CD4-positive, alpha-beta T cell treated with Interleukin-6 for 4 hours (primary cell): ENCODE data around the gene DIS3L2.
A peak's percentile ranks its signal among the peaks of the same experiment; 100 is the strongest.

Experiments used
- DNase-seq: peaks from one replicate; pipeline ENCODE4 v3.0.0-alpha.2; 2020; ENCODE audit warnings: mixed read lengths

DIS3L2 gene

DNA sequence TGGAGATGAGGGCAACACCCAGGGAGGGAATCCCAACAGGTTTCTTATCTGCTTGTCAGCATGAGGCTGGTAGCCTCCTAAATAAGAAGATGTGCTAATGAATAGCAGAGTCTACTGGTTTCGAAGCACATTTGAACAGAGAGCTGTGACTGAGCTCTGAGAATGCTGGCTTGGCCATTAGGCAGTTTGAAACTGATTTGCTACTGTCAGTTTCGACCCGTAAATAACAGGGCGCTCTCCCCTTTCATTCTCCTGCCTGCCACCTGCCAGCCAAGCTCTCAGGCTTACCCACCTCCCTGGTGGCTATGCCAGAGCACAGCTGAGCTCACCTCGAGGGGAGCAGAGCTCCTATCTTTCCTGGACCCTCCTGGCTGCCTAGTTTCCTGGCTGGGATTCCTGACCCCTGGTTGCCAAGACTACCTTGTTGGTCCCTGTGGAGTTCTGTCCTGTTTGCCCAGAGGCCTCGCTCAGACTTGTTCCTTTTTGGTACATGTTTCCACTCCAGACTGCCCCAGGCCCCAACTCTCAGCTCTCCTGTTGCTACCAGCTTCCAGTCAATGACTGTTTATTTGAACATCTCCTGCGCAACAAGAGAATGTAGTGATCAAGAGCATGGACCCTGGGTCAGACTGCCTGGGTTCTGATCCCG lies 314.7 kb downstream of the DIS3L2 start:
- no peak for DNase-seq

- DNase-seq: no peak
Measured at GRCh38 chr2:232276733-232277313, 315.3 kb downstream of the DIS3L2 start.

DNA sequence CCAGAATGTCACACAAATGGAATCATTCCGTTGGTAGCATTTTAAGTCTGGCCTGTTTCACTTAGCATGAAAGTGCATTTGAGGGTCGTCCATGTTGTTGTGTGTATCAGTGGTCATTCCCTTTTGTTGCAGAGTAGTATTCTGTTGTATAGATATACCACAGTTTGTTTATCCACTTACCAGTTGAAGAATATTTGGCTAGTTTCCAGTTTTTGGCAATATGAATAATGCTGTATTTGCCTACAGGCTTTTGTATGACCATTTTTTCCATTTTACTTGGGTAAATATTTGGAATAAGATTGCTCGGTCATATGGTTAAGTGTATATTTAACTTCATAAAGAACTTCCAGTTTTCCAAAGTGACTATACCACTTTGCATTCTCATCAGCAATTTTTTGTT lies 317.0 kb downstream of the DIS3L2 start:
- DNase-seq: no peak

DNA sequence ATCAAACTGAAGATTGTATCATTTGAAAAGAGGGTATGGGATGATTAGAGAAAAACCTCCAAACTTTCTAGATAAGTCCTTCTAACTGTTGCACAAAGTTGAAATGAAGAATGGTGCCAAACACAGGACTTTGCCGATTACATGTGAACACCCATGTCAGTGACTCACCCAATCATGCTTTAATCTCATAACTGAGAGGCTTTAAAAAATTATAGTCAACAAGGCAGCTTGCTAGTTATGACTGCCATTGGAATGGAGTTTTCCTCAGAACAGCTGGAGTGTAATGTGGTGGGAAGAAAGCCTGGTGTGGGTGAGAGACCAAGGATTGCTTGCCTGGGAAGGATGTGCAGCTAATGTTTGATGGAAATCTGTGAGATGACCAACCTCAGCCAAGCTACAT lies 318.8 kb downstream of the DIS3L2 start:
- DNase-seq: no peak

- DNase-seq: no peak
Measured at GRCh38 chr2:232281858-232282507, 320.5 kb downstream of the DIS3L2 start.

- DNase-seq: no peak
Measured at GRCh38 chr2:232282508-232283055, 321.1 kb downstream of the DIS3L2 start.

DNA sequence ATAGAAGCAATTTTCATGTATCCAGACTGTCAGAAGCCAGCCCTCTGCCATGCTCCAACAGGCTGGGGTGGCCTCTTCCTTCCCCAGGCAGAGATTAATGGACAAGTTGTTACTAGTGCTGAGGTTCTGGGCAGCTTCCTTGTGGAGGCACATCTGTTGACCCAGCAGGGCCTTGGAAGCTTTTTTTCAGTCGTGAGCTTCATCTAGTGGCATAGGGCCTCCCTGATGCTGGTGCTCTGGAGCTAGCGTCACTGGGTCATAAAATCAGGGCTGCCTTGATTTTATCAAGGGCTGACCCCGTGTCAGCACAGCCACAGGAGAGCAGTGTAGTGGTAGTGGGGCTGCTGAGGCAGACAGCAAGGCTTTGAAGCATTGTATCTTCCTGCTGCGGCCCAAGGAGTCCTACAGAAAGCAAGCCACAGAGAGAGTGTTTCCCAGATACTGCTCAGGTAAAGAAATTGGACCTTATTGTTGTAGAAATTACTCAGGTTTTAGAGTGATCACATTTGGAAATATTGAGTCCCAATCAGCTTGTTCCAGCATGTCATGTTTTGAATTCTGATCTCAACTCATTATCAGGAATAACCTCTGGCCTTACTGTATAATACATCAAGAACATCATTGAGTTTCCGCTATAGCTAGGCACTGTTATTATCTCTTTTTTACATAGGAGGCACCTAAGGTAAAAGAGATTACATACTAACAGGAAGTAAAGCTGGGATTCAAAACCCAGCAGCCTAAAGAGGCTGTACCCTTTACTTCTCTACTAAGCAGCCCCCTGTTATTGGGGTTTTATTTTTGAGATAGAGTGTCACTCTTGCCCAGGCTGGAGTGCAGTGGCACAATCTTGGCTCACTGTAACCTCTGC lies 324.7 kb downstream of the DIS3L2 start:
- DNase-seq: no peak

DNA sequence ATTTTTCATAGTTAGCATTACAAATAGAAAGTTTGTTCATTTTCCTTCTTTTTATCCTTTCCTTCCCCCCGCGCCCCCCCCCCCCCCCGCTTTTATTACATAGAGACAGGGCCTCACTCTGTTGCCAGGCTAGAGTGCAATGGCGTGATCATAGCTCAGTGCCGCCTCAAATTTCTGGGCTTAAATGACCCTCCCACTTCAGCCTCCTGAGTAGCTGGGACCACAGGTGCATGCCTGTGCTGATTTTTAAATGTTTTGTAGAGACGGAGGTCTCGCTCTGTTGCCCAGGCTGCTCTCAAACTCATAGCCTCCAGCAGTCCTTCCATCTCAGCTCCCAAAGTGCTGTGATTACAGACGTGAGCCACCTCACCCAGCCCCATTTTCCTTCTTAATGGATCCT lies 325.8 kb downstream of the DIS3L2 start:
- DNase-seq: no peak

- no peak for DNase-seq
Measured at GRCh38 chr2:232288489-232289030, 327.0 kb downstream of the DIS3L2 start.

DNA sequence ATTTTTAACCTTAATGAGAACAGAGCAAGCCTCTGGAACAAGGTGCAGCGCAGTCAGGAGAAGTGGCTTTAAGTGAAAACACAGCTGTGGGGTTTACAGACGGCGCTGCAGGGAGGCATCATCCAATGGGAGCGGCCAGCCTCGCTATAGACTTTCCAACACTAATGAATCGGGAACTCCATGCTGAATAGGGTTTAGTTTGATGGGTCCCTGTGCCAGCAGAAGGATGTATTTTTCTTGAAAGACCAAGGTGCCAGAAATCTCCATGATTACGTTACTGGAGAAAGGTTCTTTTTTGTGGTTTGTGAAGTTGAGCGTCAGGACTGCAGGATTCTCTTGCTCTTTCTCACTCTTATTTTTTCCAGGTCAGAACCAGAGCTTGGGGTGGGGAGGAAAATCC lies 329.2 kb downstream of the DIS3L2 start:
- DNase-seq: no peak

DNA sequence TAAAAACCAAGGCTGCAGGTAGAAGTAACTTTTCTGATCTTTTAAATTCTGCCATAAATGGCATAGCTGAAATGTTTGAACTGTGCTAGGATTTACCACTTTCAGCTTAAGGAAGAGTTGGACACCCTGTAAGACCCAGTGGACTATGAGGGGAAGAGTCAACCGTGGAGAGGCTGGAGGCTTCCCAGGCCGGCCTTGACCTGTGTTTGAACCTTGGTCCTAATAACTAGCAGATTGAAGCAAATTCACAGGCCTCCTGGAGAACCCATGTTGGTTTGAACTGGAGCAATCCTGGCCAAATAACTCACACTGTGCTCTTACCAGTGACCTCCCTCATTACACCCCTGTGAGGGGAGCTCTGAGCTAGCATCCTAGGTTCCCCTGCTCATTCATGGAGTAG lies 329.8 kb downstream of the DIS3L2 start:
- no peak for DNase-seq

GRCh38 chr2:232292395-232293154 lies 331.1 kb downstream of the DIS3L2 start:
- DNase-seq: peak; percentile 60

DNA sequence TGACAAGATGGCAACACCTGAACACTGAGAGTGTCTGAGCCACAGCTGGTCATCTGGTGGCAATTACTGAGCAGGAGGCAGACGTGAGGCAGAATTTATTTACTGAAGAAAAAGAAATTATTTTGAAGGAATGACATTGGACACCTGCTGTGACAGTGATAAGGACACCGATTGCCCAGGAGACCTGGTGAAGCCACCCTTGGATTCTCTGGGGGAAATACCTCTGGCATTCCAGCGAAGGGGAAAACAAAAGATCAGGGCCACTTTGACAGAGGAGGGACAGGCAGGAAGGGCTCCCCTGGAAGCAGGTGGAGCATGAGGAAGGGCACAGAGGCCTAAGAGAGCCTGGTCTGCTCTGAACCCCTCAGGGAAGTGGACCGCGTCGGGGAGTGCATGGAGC lies 331.7 kb downstream of the DIS3L2 start:
- DNase-seq: no peak

DNA sequence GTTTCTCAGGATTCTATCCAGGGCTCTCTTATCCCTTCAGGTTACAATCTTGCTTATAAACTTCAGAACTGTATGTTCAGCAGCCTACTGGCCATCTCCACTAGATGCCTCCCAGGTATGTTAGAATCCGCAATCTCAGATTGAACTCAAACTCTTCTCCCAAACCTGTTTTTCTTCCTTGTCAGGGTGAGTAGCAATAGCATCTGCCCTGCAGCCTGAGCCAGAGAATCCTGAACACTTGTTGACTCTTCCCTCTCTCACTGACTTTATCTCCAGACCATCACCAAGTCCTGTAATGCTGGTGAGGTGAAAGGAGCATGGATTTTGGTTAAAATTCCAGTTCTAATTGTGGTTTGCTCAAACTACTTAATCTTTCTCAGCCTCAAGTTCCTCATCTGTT lies 334.5 kb downstream of the DIS3L2 start:
- DNase-seq: no peak

DNA sequence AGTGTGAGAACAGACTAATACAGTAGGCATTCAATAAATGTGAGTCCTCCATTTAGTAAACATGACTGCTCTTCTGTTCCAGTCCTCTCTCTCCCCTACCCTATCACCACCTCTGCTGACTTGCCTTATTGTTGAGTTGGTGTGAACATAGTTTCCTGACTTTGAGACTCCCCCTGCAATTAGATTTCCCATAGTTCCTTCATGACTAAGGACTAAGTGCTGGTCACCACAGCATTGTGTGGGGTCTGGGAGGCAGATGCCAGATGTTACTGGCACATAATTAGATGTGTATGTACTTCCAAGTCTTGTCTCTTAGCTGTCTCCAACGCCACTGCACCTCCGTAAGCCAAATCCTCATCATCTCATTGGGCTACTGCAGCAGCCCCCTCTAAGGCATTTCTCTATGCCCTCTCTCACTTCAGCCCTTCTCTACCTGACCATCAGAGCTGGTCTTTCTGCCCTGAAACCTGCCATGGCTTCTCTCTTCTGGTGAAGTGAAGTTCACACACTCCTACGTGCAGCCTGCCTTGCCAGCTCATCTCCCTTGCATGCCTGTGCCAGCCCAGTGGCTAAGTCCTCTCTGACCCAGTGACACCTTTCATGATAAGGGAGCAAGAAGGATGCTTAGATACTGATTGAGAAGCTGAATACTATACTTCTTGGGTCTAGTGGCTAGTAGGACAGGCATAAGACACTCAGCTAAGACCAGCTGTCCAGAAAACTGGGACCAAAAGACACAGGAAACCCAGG lies 335.4 kb downstream of the DIS3L2 start:
- DNase-seq: no peak

DNA sequence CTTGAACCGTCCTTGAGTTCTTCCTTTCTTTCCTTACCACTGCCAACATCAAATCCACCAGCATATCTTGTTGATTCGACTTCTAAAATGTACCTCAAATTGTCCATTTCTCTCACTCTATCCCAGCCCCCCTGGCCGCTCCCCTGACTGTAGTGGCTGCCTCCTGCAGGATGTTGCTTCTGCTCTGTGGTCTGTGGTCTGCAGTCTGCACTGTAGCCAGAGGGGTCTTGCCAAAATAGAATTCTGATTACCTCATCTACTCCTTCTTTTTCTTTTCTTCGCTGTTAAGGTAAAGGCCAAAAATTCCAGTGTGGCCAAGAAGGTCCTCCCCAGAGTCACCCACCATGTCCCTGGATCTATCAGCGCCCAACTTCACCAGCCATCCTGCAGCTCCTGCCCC lies 337.6 kb downstream of the DIS3L2 start:
- no peak for DNase-seq

DNA sequence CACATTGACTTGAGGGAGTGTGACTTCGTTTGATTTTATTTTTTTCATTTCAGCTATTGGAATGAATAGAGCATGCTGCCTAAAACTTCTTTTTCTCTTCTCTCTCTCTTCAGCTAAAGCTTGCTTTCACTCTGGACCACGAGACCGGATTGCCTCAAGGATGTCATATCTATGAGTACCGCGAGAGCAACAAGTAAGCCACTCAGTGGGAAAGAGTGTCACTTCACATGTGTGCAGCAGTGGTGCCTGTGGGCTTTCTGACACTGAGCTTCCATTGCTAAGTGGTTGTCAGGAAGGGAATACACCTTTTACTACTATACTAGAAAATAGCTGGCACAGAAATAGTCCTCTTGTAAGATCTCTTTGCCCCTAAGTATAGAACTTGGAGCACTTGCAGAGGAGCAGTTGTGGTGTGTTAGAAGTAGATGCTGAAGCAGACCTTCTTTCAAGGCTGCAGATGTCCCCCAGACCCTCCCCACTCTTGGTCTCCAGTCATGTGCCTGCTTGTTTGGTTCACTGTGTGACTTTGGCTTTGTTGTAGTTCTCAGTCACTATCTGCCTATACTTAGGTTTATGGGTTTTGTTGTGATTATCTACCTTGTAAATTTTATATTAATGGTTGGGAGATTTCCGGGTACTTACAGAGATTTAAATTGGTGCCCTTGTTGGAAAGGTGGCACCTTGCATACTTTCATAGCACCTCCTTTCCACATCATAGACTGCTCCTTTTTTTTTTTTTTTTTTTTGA lies 338.6 kb downstream of the DIS3L2 start:
- DNase-seq: no peak

DNA sequence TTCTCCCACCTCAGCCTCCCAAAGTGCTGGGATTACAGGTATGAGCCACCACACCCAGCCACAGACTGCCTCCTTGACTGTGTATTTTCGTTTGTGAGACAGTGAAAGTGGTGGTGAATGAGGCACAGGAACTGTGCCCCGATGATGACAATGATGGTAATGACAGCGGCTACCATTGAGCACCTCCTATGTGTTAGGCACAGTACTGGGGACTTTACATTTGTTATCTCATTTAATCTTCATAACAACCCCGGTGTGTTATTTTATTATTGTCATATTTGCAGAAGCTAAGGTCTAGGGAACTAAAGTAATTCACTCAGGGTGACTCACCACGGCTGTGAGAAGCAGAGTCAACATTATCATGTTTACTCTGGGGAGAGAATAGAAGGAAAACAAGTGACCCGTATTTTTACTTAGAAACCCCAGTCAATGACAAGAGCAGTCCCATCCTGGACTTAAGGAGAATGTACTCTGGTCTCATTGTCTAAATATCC lies 339.4 kb downstream of the DIS3L2 start:
- no peak for DNase-seq

DNA sequence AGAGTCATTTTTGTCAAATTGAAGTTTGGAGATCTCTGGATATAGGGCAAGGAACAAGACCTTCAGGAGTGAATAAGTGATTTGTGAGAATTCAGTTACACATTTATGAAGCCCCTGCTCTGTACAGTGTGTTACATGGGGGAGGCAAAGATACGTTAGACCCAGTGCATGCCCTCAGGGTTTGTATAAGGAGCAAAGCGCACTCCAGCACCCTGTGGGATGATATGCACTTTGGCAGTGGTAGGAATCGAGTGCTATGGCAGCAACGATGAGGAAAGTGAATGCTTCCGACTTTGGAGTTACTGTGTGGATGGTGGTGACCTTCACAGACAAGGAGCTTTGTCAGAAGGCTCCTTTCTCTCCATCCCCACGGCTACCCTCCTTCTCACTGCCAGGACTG lies 342.7 kb downstream of the DIS3L2 start:
- DNase-seq: no peak

GRCh38 chr2:232306741-232307305 lies 345.3 kb downstream of the DIS3L2 start:
- DNase-seq: no peak
